ENCODE results near the gene PRDM15. TPM values are rescaled to one million over a fixed set of nuclear protein-coding genes. Genes with fewer than 3 reads are reported as not detected.

PRDM15 gene
- total and polyA plus RNA-seq, 7 experiments from 2014 or later: 1.3 to 20.1 (median 15.1) TPM

GRCh38 chr21:41850085-41850484 is 29.1 kb downstream of the PRDM15 start:
- Histone ChIP-seq H3K4me1 (ENCODE audit: control insufficient read depth in 2 of 2, insufficient read depth in 2 of 2, low read length in 2 of 2) (no peaks in the 10 kb centered on the region), H3K27ac (ENCODE audit: low read depth, low read length) (no peak overlapping the region), H3K9me3 (ENCODE audit: control insufficient read depth in 2 of 3, low read length in 3 of 3) (no peaks in the 10 kb centered on the region), H3K4me3 (ENCODE audit: low read length) (no peak overlapping the region), H3K36me3 (ENCODE audit: control insufficient read depth in 2 of 3, insufficient read depth in 3 of 3, low read length in 3 of 3) (peaks cover 0 to 68% (median 3%) of the 10 kb centered on the region in 3 experiments), H3K27me3 (ENCODE audit: control insufficient read depth in 2 of 2, insufficient read depth in 2 of 2, low read length in 2 of 2) (no peaks in the 10 kb centered on the region)
- no peak for ATAC-seq
- no peaks in the 10 kb centered on the region for H3K27me3 Mint-ChIP-seq
- no peaks in the 10 kb centered on the region for H3K9me3 Mint-ChIP-seq
- ChIA-PET POLR2A (no interaction called here), CTCF (no interaction called here)
- DNase-seq: no peak
- H3K36me3 Mint-ChIP-seq: peaks cover 0 to 48% (median 12%) of the 10 kb centered on the region in 5 donors
- intact Hi-C loops (cut with micrococcal nuclease): no loop called here
- H3K27ac Mint-ChIP-seq: peak overlapping the region in 1 of 9 donors; percentile 90
- H3K4me3 Mint-ChIP-seq: no peak overlapping the region
- peaks cover 0 to 4% (median 0%) of the 10 kb centered on the region in 7 donors for H3K4me1 Mint-ChIP-seq

GRCh38 chr21:41848958-41849580 is 30.1 kb downstream of the PRDM15 start:
- H3K27me3 ChIP-seq (ENCODE audit: control insufficient read depth in 2 of 2, insufficient read depth in 2 of 2, low read length in 2 of 2): no peaks in the 10 kb centered on the region
- H3K27me3 Mint-ChIP-seq: no peaks in the 10 kb centered on the region
- DNase-seq: no peak
- POLR2A ChIA-PET: no interaction called here
- peaks cover under 1 to 39% (median 8%) of the 10 kb centered on the region in 5 donors for H3K36me3 Mint-ChIP-seq
- no peaks in the 10 kb centered on the region for H3K9me3 Mint-ChIP-seq
- no peak overlapping the region for H3K4me3 Mint-ChIP-seq
- H3K4me1 Mint-ChIP-seq: peaks cover 0 to 4% (median 0%) of the 10 kb centered on the region in 7 donors
- no peak overlapping the region for H3K4me3 ChIP-seq (ENCODE audit: low read length)
- CTCF ChIA-PET: no interaction called here
- intact Hi-C loops (cut with micrococcal nuclease): no loop called here
- H3K36me3 ChIP-seq (ENCODE audit: control insufficient read depth in 2 of 3, insufficient read depth in 3 of 3, low read length in 3 of 3): peaks cover 0 to 58% (median 3%) of the 10 kb centered on the region in 3 experiments
- H3K4me1 ChIP-seq (ENCODE audit: control insufficient read depth in 2 of 2, insufficient read depth in 2 of 2, low read length in 2 of 2): no peaks in the 10 kb centered on the region
- no peak overlapping the region for H3K27ac ChIP-seq (ENCODE audit: low read depth, low read length)
- no peaks in the 10 kb centered on the region for H3K9me3 ChIP-seq (ENCODE audit: control insufficient read depth in 2 of 3, low read length in 3 of 3)
- ATAC-seq: no peak
- peak overlapping the region in 2 of 9 donors; percentile 14 to 23 for H3K27ac Mint-ChIP-seq

GRCh38 chr21:41848533-41848932 is 30.6 kb downstream of the PRDM15 start:
- peaks cover 0 to 39% (median 8%) of the 10 kb centered on the region in 5 donors for H3K36me3 Mint-ChIP-seq

GRCh38 chr21:41847066-41847804 is 31.9 kb downstream of the PRDM15 start:
- Mint-ChIP-seq H3K36me3 (peaks cover 0 to 36% (median 13%) of the 10 kb centered on the region in 5 donors), H3K4me3 (no peak overlapping the region), H3K9me3 (no peaks in the 10 kb centered on the region), H3K27ac (no peak overlapping the region), H3K4me1 (peaks cover 0 to 4% (median 0%) of the 10 kb centered on the region in 7 donors), H3K27me3 (no peaks in the 10 kb centered on the region)
- CTCF ChIA-PET: no interaction called here
- DNase-seq: no peak
- Histone ChIP-seq H3K27ac (ENCODE audit: low read depth, low read length) (no peak overlapping the region), H3K4me3 (ENCODE audit: low read length) (no peak overlapping the region), H3K36me3 (ENCODE audit: control insufficient read depth in 2 of 3, insufficient read depth in 3 of 3, low read length in 3 of 3) (peaks cover 0 to 43% (median 3%) of the 10 kb centered on the region in 3 experiments), H3K9me3 (ENCODE audit: control insufficient read depth in 2 of 3, low read length in 3 of 3) (no peaks in the 10 kb centered on the region), H3K4me1 (ENCODE audit: control insufficient read depth in 2 of 2, insufficient read depth in 2 of 2, low read length in 2 of 2) (no peaks in the 10 kb centered on the region), H3K27me3 (ENCODE audit: control insufficient read depth in 2 of 2, insufficient read depth in 2 of 2, low read length in 2 of 2) (no peaks in the 10 kb centered on the region)
- intact Hi-C loops (cut with micrococcal nuclease): no loop called here
- no peak for ATAC-seq
- POLR2A ChIA-PET: no interaction called here

More at GRCh38 chr21:41848533-41848932, 30.6 kb downstream of the PRDM15 start:
- intact Hi-C loops (cut with micrococcal nuclease): no loop called here
- ATAC-seq (no peak), DNase-seq (no peak)
- Mint-ChIP-seq H3K4me1 (peaks cover 0 to 4% (median 0%) of the 10 kb centered on the region in 7 donors), H3K27me3 (no peaks in the 10 kb centered on the region), H3K9me3 (no peaks in the 10 kb centered on the region), H3K27ac (peak overlapping the region in 1 of 9 donors; percentile 23), H3K4me3 (no peak overlapping the region)
- no peaks in the 10 kb centered on the region for H3K4me1 ChIP-seq (ENCODE audit: control insufficient read depth in 2 of 2, insufficient read depth in 2 of 2, low read length in 2 of 2)
- peaks cover 0 to 54% (median 3%) of the 10 kb centered on the region in 3 experiments for H3K36me3 ChIP-seq (ENCODE audit: control insufficient read depth in 2 of 3, insufficient read depth in 3 of 3, low read length in 3 of 3)
- no peaks in the 10 kb centered on the region for H3K27me3 ChIP-seq (ENCODE audit: control insufficient read depth in 2 of 2, insufficient read depth in 2 of 2, low read length in 2 of 2)
- CTCF ChIA-PET: no interaction called here
- no peak overlapping the region for H3K4me3 ChIP-seq (ENCODE audit: low read length)
- POLR2A ChIA-PET: no interaction called here
- no peaks in the 10 kb centered on the region for H3K9me3 ChIP-seq (ENCODE audit: control insufficient read depth in 2 of 3, low read length in 3 of 3)
- no peak overlapping the region for H3K27ac ChIP-seq (ENCODE audit: low read depth, low read length)

- ATAC-seq: no peak
- no peaks in the 10 kb centered on the region for H3K9me3 ChIP-seq (ENCODE audit: control insufficient read depth in 2 of 3, low read length in 3 of 3)
- no peak for DNase-seq
- no peak overlapping the region for H3K4me3 ChIP-seq (ENCODE audit: low read length)
- intact Hi-C loops (cut with micrococcal nuclease): no loop called here
- Mint-ChIP-seq H3K9me3 (peaks cover 0 to 2% (median 0%) of the 10 kb centered on the region in 11 donors), H3K27ac (no peak overlapping the region), H3K36me3 (peaks cover 0 to 43% (median 19%) of the 10 kb centered on the region in 5 donors), H3K4me3 (no peak overlapping the region), H3K27me3 (no peaks in the 10 kb centered on the region), H3K4me1 (peaks cover 0 to 4% (median 0%) of the 10 kb centered on the region in 7 donors)
- no peak overlapping the region for H3K27ac ChIP-seq (ENCODE audit: low read depth, low read length)
- ChIA-PET POLR2A (no interaction called here), CTCF (no interaction called here)
- peaks cover 0 to 36% (median 3%) of the 10 kb centered on the region in 3 experiments for H3K36me3 ChIP-seq (ENCODE audit: control insufficient read depth in 2 of 3, insufficient read depth in 3 of 3, low read length in 3 of 3)
- H3K27me3 ChIP-seq (ENCODE audit: control insufficient read depth in 2 of 2, insufficient read depth in 2 of 2, low read length in 2 of 2): no peaks in the 10 kb centered on the region
- H3K4me1 ChIP-seq (ENCODE audit: control insufficient read depth in 2 of 2, insufficient read depth in 2 of 2, low read length in 2 of 2): no peaks in the 10 kb centered on the region
Observed at GRCh38 chr21:41846536-41846935, 32.6 kb downstream of the PRDM15 start.

- Mint-ChIP-seq H3K9me3 (peaks cover under 1 to 7% (median 3%) of the 10 kb centered on the region in 11 donors), H3K4me3 (no peak overlapping the region), H3K27ac (peak overlapping the region in 2 of 9 donors; percentile 5 to 31), H3K36me3 (peaks cover 3 to 43% (median 25%) of the 10 kb centered on the region in 5 donors), H3K27me3 (no peaks in the 10 kb centered on the region), H3K4me1 (peaks cover 0 to 4% (median 0%) of the 10 kb centered on the region in 7 donors)
- POLR2A ChIA-PET: no interaction called here
- no peak overlapping the region for H3K4me3 ChIP-seq (ENCODE audit: low read length)
- CTCF ChIA-PET: no interaction called here
- DNase-seq (no peak), ATAC-seq (no peak)
- no peaks in the 10 kb centered on the region for H3K9me3 ChIP-seq (ENCODE audit: control insufficient read depth in 2 of 3, low read length in 3 of 3)
- H3K36me3 ChIP-seq (ENCODE audit: control insufficient read depth in 2 of 3, insufficient read depth in 3 of 3, low read length in 3 of 3): peaks cover 0 to 31% (median 3%) of the 10 kb centered on the region in 3 experiments
- intact Hi-C loops (cut with micrococcal nuclease): no loop called here
- no peaks in the 10 kb centered on the region for H3K27me3 ChIP-seq (ENCODE audit: control insufficient read depth in 2 of 2, insufficient read depth in 2 of 2, low read length in 2 of 2)
- H3K4me1 ChIP-seq (ENCODE audit: control insufficient read depth in 2 of 2, insufficient read depth in 2 of 2, low read length in 2 of 2): no peaks in the 10 kb centered on the region
- H3K27ac ChIP-seq (ENCODE audit: low read depth, low read length): no peak overlapping the region
Observed at GRCh38 chr21:41846033-41846317, 33.2 kb downstream of the PRDM15 start.
